Mesothelial cell of epicardium (in vitro differentiated cells): ENCODE data around the gene ZNF184. TPM values are rescaled to one million over a fixed set of nuclear protein-coding genes. Genes with fewer than 3 reads are reported as not detected.

Experiments used
- DNase-seq, 2 experiments: peaks; one replicate each; pipeline ENCODE4 v3.0.0; 2021; ENCODE audit warnings: low spot score in 2 of 2; ENCODE audit not compliant: unreplicated experiment in 2 of 2
- H3K27ac Mint-ChIP-seq: 2 replicates; pipeline ENCODE4 v1.8.0; 2021; ENCODE audit warnings: mixed read lengths
- H3K27me3 Mint-ChIP-seq: 2 replicates; pipeline ENCODE4 v1.8.0; 2021; ENCODE audit warnings: low read depth, mixed read lengths
- H3K36me3 Mint-ChIP-seq: 2 replicates; pipeline ENCODE4 v1.8.0; 2021; ENCODE audit warnings: mixed read lengths
- H3K4me1 Mint-ChIP-seq: 2 replicates; pipeline ENCODE4 v1.8.0; 2021; ENCODE audit warnings: mixed read lengths
- H3K4me3 Mint-ChIP-seq: 2 replicates; pipeline ENCODE4 v1.8.0; 2021; ENCODE audit warnings: mild to moderate bottlenecking, moderate library complexity, mixed read lengths
- H3K9me3 Mint-ChIP-seq: 2 replicates; pipeline ENCODE4 v1.8.0; 2021; ENCODE audit warnings: mixed read lengths
- CTCF ChIP-seq: fragments of 200-600 bp; sonication (generic); IDR thresholded peaks from one replicate; pipeline ENCODE4 v1.5.0; 2021; ENCODE audit warnings: antibody characterized with exemption; ENCODE audit not compliant: unreplicated experiment
- total RNA-seq: library from RNA; stranded (reverse); gene quantifications from 3 replicates; pipeline ENCODE4 v1.2.1, GENCODE V29; 2021

Gene ZNF184
- 14.3 to 15.9 TPM (median 15.1 TPM) in 3 replicates for total RNA-seq

- TF ChIP-seq CTCF: peak; percentile 8
- peak within 1 kb of the TSS; percentile 93 for H3K27ac Mint-ChIP-seq
- no peaks in the 10 kb centered on the region for H3K9me3 Mint-ChIP-seq
- peaks cover 31% of the 10 kb centered on the region for H3K4me1 Mint-ChIP-seq
- no peaks in the 10 kb centered on the region for H3K27me3 Mint-ChIP-seq
- peaks cover 19% of the 10 kb centered on the region for H3K36me3 Mint-ChIP-seq
- peak; percentile 80 to 91 for DNase-seq
- H3K4me3 Mint-ChIP-seq: peak within 1 kb of the TSS; percentile 81
These were observed at the start of gene ZNF184 for GRCh38 chr6:27472617-27473400. TSS of gene ZNF184 (minus strand) at chr6:27473105. CDS start at chr6:27472294, 811 bp downstream.

- Mint-ChIP-seq H3K27ac (peak overlapping the region; percentile 83), H3K4me3 (peak overlapping the region; percentile 79), H3K9me3 (no peaks in the 10 kb centered on the region), H3K4me1 (peaks cover 5% of the 10 kb centered on the region), H3K27me3 (peaks cover 21% of the 10 kb centered on the region), H3K36me3 (no peaks in the 10 kb centered on the region)
- peak; percentile 68 for TF ChIP-seq CTCF
- DNase-seq: peak in 1 of 2 experiments; percentile 68
These were observed 46.2 kb upstream of the ZNF184 start for GRCh38 chr6:27518881-27519795.

DNA sequence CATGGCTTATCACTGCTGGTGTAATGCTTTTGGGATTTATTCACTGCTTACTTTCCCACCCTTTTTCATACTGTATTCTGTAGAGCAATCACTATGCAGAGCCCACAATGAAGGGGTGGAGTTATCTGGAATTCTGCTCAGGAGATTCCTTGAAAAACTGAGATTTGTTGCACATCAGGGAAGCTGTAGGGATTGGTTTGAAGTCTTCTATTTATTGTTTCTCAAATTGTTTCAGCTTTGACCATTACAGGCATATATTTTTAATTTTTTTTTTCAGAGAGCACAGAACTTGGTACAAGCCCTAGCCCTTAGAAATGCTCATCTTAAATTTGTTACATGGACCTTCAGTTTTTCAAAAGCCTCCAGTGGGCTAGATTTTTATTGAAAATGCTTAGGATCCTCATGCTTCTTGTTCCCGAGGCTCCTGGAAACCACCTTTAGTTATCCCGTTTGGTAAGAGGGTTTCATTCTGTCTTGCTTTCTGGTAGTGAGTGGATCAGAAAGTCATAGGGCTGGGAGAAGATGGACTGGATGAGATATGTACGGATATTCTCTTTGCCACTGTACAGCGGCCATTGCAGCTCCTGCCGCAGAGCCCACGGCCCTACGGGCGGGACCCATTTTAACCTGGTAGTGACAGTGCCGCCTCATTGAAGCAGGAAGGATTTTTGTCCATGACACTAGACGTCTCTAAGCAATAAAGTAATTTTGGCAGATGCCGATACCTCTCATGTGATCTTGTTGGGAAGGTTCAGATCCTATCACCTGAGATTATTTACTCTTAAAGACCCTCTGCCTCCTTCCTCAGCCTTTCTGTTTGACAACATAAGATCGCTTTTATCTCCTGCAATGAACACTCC lies 45.3 kb upstream of the ZNF184 start:
- peak overlapping the region; percentile 83 for H3K27ac Mint-ChIP-seq
- TF ChIP-seq CTCF: no peak
- H3K9me3 Mint-ChIP-seq: no peaks in the 10 kb centered on the region
- H3K4me1 Mint-ChIP-seq: peaks cover 9% of the 10 kb centered on the region
- peaks cover 30% of the 10 kb centered on the region for H3K27me3 Mint-ChIP-seq
- no peaks in the 10 kb centered on the region for H3K36me3 Mint-ChIP-seq
- peak overlapping the region; percentile 79 for H3K4me3 Mint-ChIP-seq
- no peak for DNase-seq

- Mint-ChIP-seq H3K36me3 (no peaks in the 10 kb centered on the region), H3K9me3 (no peaks in the 10 kb centered on the region), H3K27me3 (peaks cover 38% of the 10 kb centered on the region), H3K4me3 (no peak overlapping the region), H3K4me1 (peaks cover 9% of the 10 kb centered on the region), H3K27ac (no peak overlapping the region)
- DNase-seq: no peak
- TF ChIP-seq CTCF: no peak
These were observed 44.3 kb upstream of the ZNF184 start for GRCh38 chr6:27517238-27517637.

GRCh38 chr6:27514906-27515495 lies 42.1 kb upstream of the ZNF184 start:
- no peak for TF ChIP-seq CTCF
- Mint-ChIP-seq H3K4me3 (peak overlapping the region; percentile 64), H3K36me3 (no peaks in the 10 kb centered on the region), H3K4me1 (peaks cover 9% of the 10 kb centered on the region), H3K27me3 (peaks cover 43% of the 10 kb centered on the region), H3K9me3 (no peaks in the 10 kb centered on the region), H3K27ac (no peak overlapping the region)
- no peak for DNase-seq
